ENCODE measurements around the gene PDZD2.

The PDZD2 gene

GRCh38 chr5:31678180-31678579, 39.2 kb downstream of the PDZD2 start:
- DNase-seq (ENCODE audit: low read depth in 1 of 2, low spot score in 1 of 2), result no peak
- Histone ChIP-seq H3K27me3 (ENCODE audit: insufficient read depth, poor library complexity, severe bottlenecking) (no peaks in the 10 kb centered on the region), H3K27ac (replicated peaks) (no peak overlapping the region), H3K4me3 (replicated peaks; ENCODE audit: insufficient read depth, low read length) (no peak overlapping the region)
- TF ChIP-seq SPI1 (IDR thresholded peaks at IDR 0.05; ENCODE audit: borderline replicate concordance, low read depth) (no peak), CTCF (IDR thresholded peaks at IDR 0.05; ENCODE audit: insufficient read depth, low read length) (no peak), REST (IDR thresholded peaks at IDR 0.05; ENCODE audit: insufficient replicate concordance, low read depth) (no peak), GABPA (IDR thresholded peaks at IDR 0.05; ENCODE audit: low read depth) (no peak), POLR2AphosphoS5 (IDR thresholded peaks at IDR 0.05; ENCODE audit: low read depth) (no peak)

- DNase-seq (ENCODE audit: low read depth in 1 of 2, low spot score in 1 of 2), result no peak
- Histone ChIP-seq H3K4me3 (replicated peaks; ENCODE audit: insufficient read depth, low read length) (no peak overlapping the region), H3K27ac (replicated peaks) (no peak overlapping the region), H3K27me3 (ENCODE audit: insufficient read depth, poor library complexity, severe bottlenecking) (no peaks in the 10 kb centered on the region)
- TF ChIP-seq GABPA (IDR thresholded peaks at IDR 0.05; ENCODE audit: low read depth), result no peak
- TF ChIP-seq SPI1 (IDR thresholded peaks at IDR 0.05; ENCODE audit: borderline replicate concordance, low read depth), result no peak
- TF ChIP-seq CTCF (IDR thresholded peaks at IDR 0.05; ENCODE audit: insufficient read depth, low read length), result no peak
- no peak for TF ChIP-seq POLR2AphosphoS5 (IDR thresholded peaks at IDR 0.05; ENCODE audit: low read depth)
- no peak for TF ChIP-seq REST (IDR thresholded peaks at IDR 0.05; ENCODE audit: insufficient replicate concordance, low read depth)
Measured at GRCh38 chr5:31680528-31680927, 41.6 kb downstream of the PDZD2 start.

GRCh38 chr5:31682025-31682424, 43.1 kb downstream of the PDZD2 start:
- no peak overlapping the region for H3K4me3 ChIP-seq (replicated peaks; ENCODE audit: insufficient read depth, low read length)
- no peak for DNase-seq (ENCODE audit: low read depth in 1 of 2, low spot score in 1 of 2)
- H3K27ac ChIP-seq (replicated peaks), result no peak overlapping the region
- no peaks in the 10 kb centered on the region for H3K27me3 ChIP-seq (ENCODE audit: insufficient read depth, poor library complexity, severe bottlenecking)
- no peak for TF ChIP-seq CTCF (IDR thresholded peaks at IDR 0.05; ENCODE audit: insufficient read depth, low read length)
- no peak for TF ChIP-seq POLR2AphosphoS5 (IDR thresholded peaks at IDR 0.05; ENCODE audit: low read depth)
- TF ChIP-seq GABPA (IDR thresholded peaks at IDR 0.05; ENCODE audit: low read depth), result no peak
- no peak for TF ChIP-seq SPI1 (IDR thresholded peaks at IDR 0.05; ENCODE audit: borderline replicate concordance, low read depth)
- no peak for TF ChIP-seq REST (IDR thresholded peaks at IDR 0.05; ENCODE audit: insufficient replicate concordance, low read depth)

Measured in HL-60 (cell line).